ENCODE data around the gene SPTBN4.

The SPTBN4 gene

GRCh38 chr19:40613690-40614621, 147.2 kb downstream of the SPTBN4 start:
- DNase-seq (ENCODE audit: low read depth), result no peak
- no peak for TF ChIP-seq CTCF (conservative IDR thresholded peaks at IDR 0.05; ENCODE audit: low read depth, low read length)
- H3K4me3 ChIP-seq (ENCODE audit: low read length), result peak overlapping the region; percentile 78

- H3K4me3 ChIP-seq (ENCODE audit: low read length), result peak overlapping the region; percentile 78
Measured at GRCh38 chr19:40614622-40615411, 148.0 kb downstream of the SPTBN4 start.

GRCh38 chr19:40616178-40616577, 149.4 kb downstream of the SPTBN4 start:
- no peak for DNase-seq (ENCODE audit: low read depth)
- TF ChIP-seq CTCF (conservative IDR thresholded peaks at IDR 0.05; ENCODE audit: low read depth, low read length), result no peak
- H3K4me3 ChIP-seq (ENCODE audit: low read length), result no peak overlapping the region

More at GRCh38 chr19:40614622-40615411, 148.0 kb downstream of the SPTBN4 start:
- no peak for TF ChIP-seq CTCF (conservative IDR thresholded peaks at IDR 0.05; ENCODE audit: low read depth, low read length)
- DNase-seq (ENCODE audit: low read depth), result peak; percentile 89

- DNase-seq (ENCODE audit: low read depth), result no peak
- no peak overlapping the region for H3K4me3 ChIP-seq (ENCODE audit: low read length)
- TF ChIP-seq CTCF (conservative IDR thresholded peaks at IDR 0.05; ENCODE audit: low read depth, low read length), result no peak
Measured at GRCh38 chr19:40616941-40617340, 150.1 kb downstream of the SPTBN4 start.

GRCh38 chr19:40617961-40618360, 151.2 kb downstream of the SPTBN4 start:
- no peak for DNase-seq (ENCODE audit: low read depth)
- no peak overlapping the region for H3K4me3 ChIP-seq (ENCODE audit: low read length)
- TF ChIP-seq CTCF (conservative IDR thresholded peaks at IDR 0.05; ENCODE audit: low read depth, low read length), result no peak

GRCh38 chr19:40619333-40620160, 152.7 kb downstream of the SPTBN4 start:
- no peak for DNase-seq (ENCODE audit: low read depth)
- TF ChIP-seq CTCF (conservative IDR thresholded peaks at IDR 0.05; ENCODE audit: low read depth, low read length), result no peak
- H3K4me3 ChIP-seq (ENCODE audit: low read length), result no peak overlapping the region

Data from retinal pigment epithelial cell (primary cell).